Uterus (tissue), 2 donors: ENCODE measurements around the gene FBXO17.

Experiments used
- CTCF ChIP-seq, 4 experiments: fragments of 200-600 bp in 2 of 4; fragments of 450-650 bp in 2 of 4; sonication (generic) in 2 of 4; IDR thresholded peaks; one replicate each; pipeline ENCODE4 v1.5.1; 2016 to 2019; ENCODE audit warnings: antibody characterized with exemption in 4 of 4, mild to moderate bottlenecking in 2 of 4, moderate library complexity in 1 of 4
- POLR2A ChIP-seq, 2 donors: fragments of 450-650 bp; IDR thresholded peaks; one replicate each; pipeline ENCODE4 v1.6.1; 2016; ENCODE audit warnings: antibody characterized with exemption in 2 of 2, mild to moderate bottlenecking in 1 of 2, moderate library complexity in 1 of 2

DNA sequence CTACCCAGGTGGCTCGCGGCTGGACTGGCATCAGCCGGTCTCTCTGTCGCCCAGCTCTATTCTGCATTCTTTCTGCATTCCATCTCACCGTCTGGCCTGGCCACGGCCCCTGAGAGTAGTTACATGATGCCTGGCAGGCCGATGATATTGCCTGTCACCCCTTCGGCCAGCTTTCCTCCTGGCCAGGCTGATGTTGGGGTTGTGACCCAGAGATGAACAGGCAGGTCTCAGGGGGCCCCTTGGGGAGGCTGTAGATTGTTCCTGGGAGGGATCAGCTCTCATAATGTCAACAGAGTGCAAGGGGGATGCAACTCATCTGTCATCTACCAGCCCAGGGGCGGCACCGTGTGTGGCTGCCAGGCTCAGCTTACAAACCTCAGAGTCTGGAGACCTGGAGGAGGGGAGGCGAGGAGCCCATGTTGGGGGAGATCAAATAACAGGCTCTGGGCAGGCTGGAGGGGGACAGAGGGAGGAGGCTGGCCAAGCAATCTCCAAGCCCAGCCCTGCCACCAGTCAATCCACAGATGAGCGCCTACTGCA, 13.6 kb upstream of the FBXO17 start:
- no peak for TF ChIP-seq CTCF (IDR thresholded peaks at IDR 0.05)
- TF ChIP-seq POLR2A (IDR thresholded peaks at IDR 0.05) = no peak
